D721Med (cell line): ENCODE results near the gene SPATA6L.

ENCODE experiments used
- DNase-seq: peaks from one replicate; pipeline ENCODE4 v3.0.0; 2011; ENCODE audit warnings: low spot score; ENCODE audit not compliant: insufficient read length
- FAIRE-seq: peaks from 2 replicates; lab custom pipeline; 2011; peaks lifted over from hg19 to GRCh38; lab: Jason Lieb, UNC
- TF ChIP-seq, protein P1 (sequence below): IDR thresholded peaks from 2 replicates; pipeline ENCODE4 v1.5.1; 2012; ENCODE audit warnings: mild to moderate bottlenecking, control low read depth; ENCODE audit not compliant: insufficient read depth; ENCODE audit errors: missing control alignments

Gene SPATA6L

GRCh38 chr9:4572184-4572826 is 94.0 kb downstream of the SPATA6L start:
- TF ChIP-seq, protein P1, sequence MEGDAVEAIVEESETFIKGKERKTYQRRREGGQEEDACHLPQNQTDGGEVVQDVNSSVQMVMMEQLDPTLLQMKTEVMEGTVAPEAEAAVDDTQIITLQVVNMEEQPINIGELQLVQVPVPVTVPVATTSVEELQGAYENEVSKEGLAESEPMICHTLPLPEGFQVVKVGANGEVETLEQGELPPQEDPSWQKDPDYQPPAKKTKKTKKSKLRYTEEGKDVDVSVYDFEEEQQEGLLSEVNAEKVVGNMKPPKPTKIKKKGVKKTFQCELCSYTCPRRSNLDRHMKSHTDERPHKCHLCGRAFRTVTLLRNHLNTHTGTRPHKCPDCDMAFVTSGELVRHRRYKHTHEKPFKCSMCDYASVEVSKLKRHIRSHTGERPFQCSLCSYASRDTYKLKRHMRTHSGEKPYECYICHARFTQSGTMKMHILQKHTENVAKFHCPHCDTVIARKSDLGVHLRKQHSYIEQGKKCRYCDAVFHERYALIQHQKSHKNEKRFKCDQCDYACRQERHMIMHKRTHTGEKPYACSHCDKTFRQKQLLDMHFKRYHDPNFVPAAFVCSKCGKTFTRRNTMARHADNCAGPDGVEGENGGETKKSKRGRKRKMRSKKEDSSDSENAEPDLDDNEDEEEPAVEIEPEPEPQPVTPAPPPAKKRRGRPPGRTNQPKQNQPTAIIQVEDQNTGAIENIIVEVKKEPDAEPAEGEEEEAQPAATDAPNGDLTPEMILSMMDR, result no peak
- DNase-seq, result no peak
- no peak for FAIRE-seq

- FAIRE-seq (no peak), DNase-seq (no peak)
- TF ChIP-seq, protein P1, result no peak
Measured at GRCh38 chr9:4569101-4569500, 97.2 kb downstream of the SPATA6L start.

GRCh38 chr9:4567601-4568000 is 98.7 kb downstream of the SPATA6L start:
- TF ChIP-seq, protein P1, result no peak
- no peak for FAIRE-seq
- DNase-seq, result no peak

- DNase-seq (no peak), FAIRE-seq (no peak)
- TF ChIP-seq, protein P1, result no peak
Measured at GRCh38 chr9:4566806-4567205, 99.5 kb downstream of the SPATA6L start.

DNA sequence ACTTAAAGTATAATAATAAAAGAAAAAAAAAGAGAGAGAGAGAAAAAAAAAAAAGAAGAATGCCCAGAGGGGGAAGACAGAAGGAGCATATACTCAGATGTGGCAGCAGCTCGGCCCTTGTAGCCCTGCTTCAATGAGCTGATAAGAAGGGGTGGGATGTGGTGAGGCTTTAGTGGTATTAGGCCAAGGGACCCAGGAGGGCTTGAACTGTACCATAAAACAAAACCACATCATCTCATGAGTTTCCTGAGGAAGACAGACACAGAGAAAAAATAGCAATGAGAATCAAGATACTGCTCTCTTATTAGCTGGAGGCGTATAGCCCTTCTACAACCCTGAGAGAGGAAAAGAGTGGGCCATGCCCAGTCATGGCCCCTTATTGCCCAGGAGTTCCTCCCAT is 103.2 kb downstream of the SPATA6L start:
- DNase-seq, result no peak
- no peak for FAIRE-seq
- TF ChIP-seq, protein P1, result no peak

DNA sequence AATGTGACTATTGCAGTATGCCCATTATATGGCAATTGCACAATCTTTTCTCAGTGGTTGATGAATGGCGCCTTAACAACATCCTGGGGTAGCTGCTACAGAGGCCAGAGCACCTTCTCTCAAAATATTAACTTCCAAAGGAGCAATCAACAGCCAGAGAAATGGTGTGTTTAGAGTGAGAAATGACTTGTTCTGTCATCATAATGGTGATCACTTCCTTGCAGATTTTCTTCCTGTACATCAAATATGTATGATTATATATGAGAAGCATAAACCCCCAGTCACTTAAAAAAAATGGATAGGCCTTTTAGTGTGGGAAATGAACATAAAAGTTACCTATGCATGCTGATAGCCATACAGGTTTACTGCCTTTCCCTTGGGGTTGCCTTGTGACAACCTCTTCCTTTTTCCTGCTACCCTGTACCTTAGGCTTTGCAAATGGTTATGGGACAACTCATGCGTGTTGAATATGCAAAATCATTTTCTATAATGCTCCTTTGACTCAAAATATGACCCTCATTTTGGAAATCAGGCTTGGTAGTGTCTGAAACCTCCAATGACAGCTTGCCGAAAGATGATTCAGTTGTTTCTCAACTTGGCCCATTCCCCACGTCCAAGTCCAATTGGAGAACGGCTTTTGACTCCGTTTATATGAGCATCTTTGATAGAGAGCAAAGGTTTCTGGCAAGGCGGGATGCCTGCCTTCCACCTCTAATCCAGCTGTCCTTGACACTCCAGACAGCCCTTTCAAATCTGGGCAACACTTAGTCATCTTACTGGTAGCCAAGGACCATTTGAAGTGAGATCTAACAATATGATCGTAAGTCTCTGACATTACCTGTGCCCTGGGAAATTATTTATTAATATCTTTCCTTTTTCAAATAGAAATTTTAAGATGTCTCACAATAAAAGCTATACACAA is 106.8 kb downstream of the SPATA6L start:
- TF ChIP-seq, protein P1, result no peak
- DNase-seq (no peak), FAIRE-seq (no peak)
